Ovary (tissue), 10 donors: Measurements from ENCODE around the gene BPGM. TPM values are rescaled to one million over a fixed set of nuclear protein-coding genes. Genes with fewer than 3 reads are reported as not detected.

Experiments
- DNase-seq, 5 donors: peaks; one replicate each; pipeline ENCODE4 v3.0.0-alpha.2; 2019 to 2020
- H3K27ac ChIP-seq, 2 donors: fragments of 200-600 bp; one replicate each; pipeline versions ENCODE4 v1.5.1 to v1.8.0; 2019 to 2022
- H3K27me3 ChIP-seq: fragments of 200-600 bp; one replicate; pipeline ENCODE4 v1.8.0; 2022
- H3K36me3 ChIP-seq: fragments of 200-600 bp; sonication (generic); one replicate; pipeline ENCODE4 v1.5.1; 2019
- H3K4me1 ChIP-seq: one replicate; pipeline ENCODE4 v1.8.1; 2013; ENCODE audit warnings: mild to moderate bottlenecking, moderate library complexity; ENCODE audit not compliant: insufficient read depth
- H3K4me3 ChIP-seq: fragments of 200-600 bp; sonication (generic); one replicate; pipeline ENCODE4 v1.5.1; 2017
- H3K9me3 ChIP-seq, 2 donors: fragments of 200-600 bp in 1 of 2; sonication (generic) in 1 of 2; one replicate each; pipeline versions ENCODE4 v1.5.1 to v1.8.1; 2013 to 2019; ENCODE audit warnings: mild to moderate bottlenecking in 1 of 2, moderate library complexity in 1 of 2
- CTCF ChIP-seq, 3 donors: fragments of 450-650 bp in 2 of 3; fragments of 200-600 bp in 1 of 3; IDR thresholded peaks; one replicate each; pipeline versions ENCODE4 v1.5.1 to v1.8.0; 2016 to 2022; ENCODE audit warnings: antibody characterized with exemption in 3 of 3, mild to moderate bottlenecking in 1 of 3
- EP300 ChIP-seq: sonication (generic); formaldehyde crosslinking; IDR thresholded peaks from one replicate; pipeline ENCODE4 v1.6.1; 2017; ENCODE audit warnings: antibody characterized with exemption
- POLR2A ChIP-seq: fragments of 450-650 bp; IDR thresholded peaks from one replicate; pipeline ENCODE4 v1.6.1; 2017; ENCODE audit warnings: antibody characterized with exemption, mild to moderate bottlenecking, moderate library complexity
- WGBS, 3 donors: extraction: QIAGEN DNeasy Blood & Tissue Kit in 1 of 3; methylation state at CpG; one replicate each; pipeline versions ENCODE4 v1.1.5 to v1.1.7; 2013 to 2017; 5-methylcytosine and 5-hydroxymethylcytosine counted together
- intact Hi-C, 4 donors: fragments of 100-400 bp; cut with DNase I; formaldehyde crosslinking; loops; one replicate each; pipeline versions ENCODE4 v1.11.0 to v1.15.1; 2022 to 2023
- long read RNA-seq, 3 donors: library from polyadenylated mRNA in 2 of 3; unstranded in 2 of 3; transcript quantifications; one replicate each; pipeline ENCODE4 v2.0.0 and lab custom pipeline, GENCODE V29; 2021 to 2026
- polyA plus RNA-seq, 2 donors: library from polyadenylated mRNA; stranded (reverse); fragments of 200-250 nt in 1 of 2; fragments of 350-450 nt in 1 of 2; fragmentation: Illumina TruSeq in 1 of 2; extraction: RNeasy Lipid Tissue Mini Kit (QIAGEN cat#74804) in 1 of 2; gene quantifications; one replicate each; pipeline ENCODE4 v1.2.3, GENCODE V29; 2013 to 2014
- total RNA-seq, 7 donors: library from RNA; depleted of rRNA in 2 of 7; stranded (reverse); fragments of >200 nt in 2 of 7; fragmentation: NEBNext Ultra II Directional in 3 of 7; extraction: Animal tissue kit (Norgen Biotek cat#: 25700) in 3 of 7; gene quantifications; one replicate each; pipeline versions ENCODE4 v1.1.0 to v1.2.4, GENCODE V29; 2016 to 2023
- donor health status: DM: no; HTN: no; CAD: no; lungs with moderate emphysema.
- donor health status: DM: no; HTN: no; CAD: no.
- donor health status: Bipolar disorder and iron deficiency.
- donor health status: DM: yes; HTN: yes; CAD: no.
- donor health status: DM: no; HTN: no; CAD: no.
- donor health status: DM: yes; HTN: yes; CAD: no.

Gene BPGM
- total RNA-seq: 10 to 100 TPM in 1 of 7 donors, 1 to 10 TPM in 6; 6.5 to 12.1 (median 8.8) TPM
- 10 to 100 TPM in 1 of 2 donors, 1 to 10 TPM in 1; 9.7 to 18.1 TPM for polyA plus RNA-seq
- long read RNA-seq, donor 1, transcript BPGM-201 (3 exons, 1,753 nt): major isoform, 59 of 66 reads
- long read RNA-seq, donor 1, partial matches to known transcripts: 4 of 66 reads
- long read RNA-seq, donor 1, other reads (novel, unspliced or antisense): 2 of 66 reads
- long read RNA-seq, donor 2, transcript BPGM-201 (3 exons, 1,753 nt): major isoform, 10 of 20 reads
- long read RNA-seq, donor 2, partial matches to known transcripts: 10 of 20 reads
- long read RNA-seq, donor 2, other reads (novel, unspliced or antisense): 0 of 20 reads
- long read RNA-seq, donor 3, transcript BPGM-201 (3 exons, 1,753 nt): major isoform, 13 of 17 reads
- long read RNA-seq, donor 3, partial matches to known transcripts: 2 of 17 reads
- long read RNA-seq, donor 3, other reads (novel, unspliced or antisense): 0 of 17 reads

- Histone ChIP-seq H3K9me3 (no peaks in the 10 kb centered on the region), H3K4me3 (peak within 1 kb of the TSS; percentile 51), H3K36me3 (no peaks in the 10 kb centered on the region), H3K4me1 (peaks cover 6% of the 10 kb centered on the region), H3K27me3 (no peaks in the 10 kb centered on the region), H3K27ac (peak within 1 kb of the TSS in 1 of 2 donors; percentile 82)
- TF ChIP-seq CTCF (IDR thresholded peaks at IDR 0.05) (no peak), POLR2A (peak; percentile 81), EP300 (no peak)
- 0 to 1% (median 0%) methylated on average over 36 of the region's 36 CpGs for WGBS, 3 donors
- intact Hi-C loops: no loop called here
- peak; percentile 97 to 99 (median 97) for DNase-seq
These were observed at the start of gene BPGM for GRCh38 chr7:134646425-134647305. Gene BPGM, plus strand, starts transcription at chr7:134646853. Its CDS starts 14,655 bp downstream, at chr7:134661508.

- H3K4me3 ChIP-seq: no peak overlapping the region
- H3K27me3 ChIP-seq: no peaks in the 10 kb centered on the region
- no peak for TF ChIP-seq POLR2A
- H3K27ac ChIP-seq: no peak overlapping the region
- H3K36me3 ChIP-seq: no peaks in the 10 kb centered on the region
- intact Hi-C loops: no loop called here
- no peaks in the 10 kb centered on the region for H3K4me1 ChIP-seq
- no peaks in the 10 kb centered on the region for H3K9me3 ChIP-seq
- no peak for DNase-seq
- 83 to 87% (median 85%) methylated on average over 6 of the region's 6 CpGs for WGBS, 3 donors
These were observed 47.3 kb upstream of the BPGM start for GRCh38 chr7:134599371-134599770.

GRCh38 chr7:134601459-134601858, 45.2 kb upstream of the BPGM start:
- 61 to 69% (median 62%) methylated on average over 4 of the region's 4 CpGs for WGBS, 3 donors
- intact Hi-C loops: loop anchor here in 3 of 4 donors (10.0 kb wide), 1 partner anchor 87 kb away; no protein-coding TSS in a partner anchor
- H3K36me3 ChIP-seq: no peaks in the 10 kb centered on the region
- no peaks in the 10 kb centered on the region for H3K27me3 ChIP-seq
- no peaks in the 10 kb centered on the region for H3K4me1 ChIP-seq
- H3K9me3 ChIP-seq: no peaks in the 10 kb centered on the region
- H3K27ac ChIP-seq: no peak overlapping the region
- H3K4me3 ChIP-seq: no peak overlapping the region
- TF ChIP-seq EP300: no peak
- TF ChIP-seq CTCF (IDR thresholded peaks at IDR 0.05): no peak
- no peak for TF ChIP-seq POLR2A
- DNase-seq: no peak

GRCh38 chr7:134602881-134603451, 43.7 kb upstream of the BPGM start:
- H3K27ac ChIP-seq: peak overlapping the region in 1 of 2 donors; percentile 25
- no peak overlapping the region for H3K4me3 ChIP-seq
- no peak for TF ChIP-seq POLR2A
- no peak for TF ChIP-seq CTCF (IDR thresholded peaks at IDR 0.05)
- no peak for TF ChIP-seq EP300
- DNase-seq: no peak
- intact Hi-C loops: loop anchor here in 3 of 4 donors (2.0 to 10.0 kb wide), 2 partner anchors 88 to 168 kb away; no protein-coding TSS in a partner anchor
- H3K27me3 ChIP-seq: no peaks in the 10 kb centered on the region
- no peaks in the 10 kb centered on the region for H3K4me1 ChIP-seq
- WGBS, 3 donors: 20 to 39% (median 30%) methylated on average over 11 of the region's 11 CpGs
- H3K9me3 ChIP-seq: no peaks in the 10 kb centered on the region
- H3K36me3 ChIP-seq: no peaks in the 10 kb centered on the region
